Measurements from ENCODE around the gene NPRL2. TPM values are rescaled to one million over a fixed set of nuclear protein-coding genes. Genes with fewer than 3 reads are reported as not detected.

NPRL2 gene
- total and polyA plus RNA-seq, 2 of the 13 experiments (the other 11 are each of a cell fraction or from before 2014, with no cell fraction given), result 30.6 to 51.4 TPM

DNA sequence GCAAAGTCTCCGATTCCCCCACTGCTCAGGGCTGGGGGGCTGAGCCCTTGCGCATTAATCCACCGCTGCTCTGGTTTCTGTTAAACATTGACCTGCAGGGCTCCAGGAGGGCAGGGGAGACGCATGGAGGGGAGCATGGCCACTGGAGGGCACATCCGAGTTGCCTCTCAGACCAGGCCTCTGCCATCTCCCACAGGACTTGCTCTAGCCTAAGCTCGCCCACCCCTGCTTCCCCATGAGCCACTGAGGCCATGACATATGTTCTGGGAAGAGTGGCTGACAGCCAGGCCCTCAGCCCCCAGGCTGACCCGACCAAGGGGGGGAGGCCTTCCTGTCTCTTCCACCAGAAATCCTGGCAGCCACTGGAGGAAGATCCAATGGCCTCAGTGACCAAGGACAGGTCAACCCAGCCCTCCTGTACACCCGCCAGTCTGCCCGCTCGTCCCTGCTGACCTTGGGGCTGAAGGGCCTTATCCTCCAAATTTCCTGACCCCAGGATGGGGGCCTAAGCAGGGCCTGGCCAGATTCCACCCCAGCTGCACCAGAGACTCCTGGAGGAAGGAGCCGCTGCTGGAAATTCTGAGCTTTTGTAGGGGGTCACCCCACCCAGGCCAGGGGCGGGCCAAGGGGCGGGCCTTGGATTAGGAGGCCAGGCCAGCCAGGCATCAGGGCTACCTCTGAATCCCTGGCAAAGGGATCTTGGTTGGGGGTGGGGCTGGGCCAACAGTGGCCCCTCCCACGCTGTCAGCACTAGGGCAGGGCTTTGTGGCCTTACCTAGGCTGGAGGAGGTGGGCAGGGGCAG, 47.4 kb downstream of the NPRL2 start, which contains the start of gene HYAL1 (continued):
- TF ChIP-seq ZNF460 (CRISPR knock-in tag; IDR thresholded peaks at IDR 0.05; ENCODE audit: borderline replicate concordance) (peak; percentile 71; the same call in 1 of the 2 replicates), IKZF4 (CRISPR knock-in tag; IDR thresholded peaks at IDR 0.05; ENCODE audit: borderline replicate concordance, low read depth, not compliant biosample characterization) (peak; percentile 51), GABPB1 (CRISPR knock-in tag; IDR thresholded peaks at IDR 0.05) (peak; percentile 56; the same call in 1 of the 2 replicates), ZNF598 (CRISPR knock-in tag; IDR thresholded peaks at IDR 0.05; ENCODE audit: borderline replicate concordance) (peak; percentile 78; the same call in 1 of the 2 replicates), ZNF7 (CRISPR knock-in tag; IDR thresholded peaks at IDR 0.05) (no peak), ZFP62 (CRISPR knock-in tag; IDR thresholded peaks at IDR 0.05) (no peak), SKI (IDR thresholded peaks at IDR 0.05; ENCODE audit: partially characterized antibody) (peak; percentile 13), ZNF510 (CRISPR knock-in tag; IDR thresholded peaks at IDR 0.05; ENCODE audit: low read depth) (peak; percentile 20; the same call in 1 of the 2 replicates), ATRX (CRISPR knock-in tag; IDR thresholded peaks at IDR 0.05; ENCODE audit: borderline replicate concordance) (no peak), ZNF317 (CRISPR knock-in tag; IDR thresholded peaks at IDR 0.05) (peak; percentile 66; the same call in 1 of the 2 replicates), ZNF335 (CRISPR knock-in tag; IDR thresholded peaks at IDR 0.05) (peak; percentile 72)
- TF ChIP-seq, protein P1, sequence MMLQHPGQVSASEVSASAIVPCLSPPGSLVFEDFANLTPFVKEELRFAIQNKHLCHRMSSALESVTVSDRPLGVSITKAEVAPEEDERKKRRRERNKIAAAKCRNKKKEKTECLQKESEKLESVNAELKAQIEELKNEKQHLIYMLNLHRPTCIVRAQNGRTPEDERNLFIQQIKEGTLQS (CRISPR knock-in tag; IDR thresholded peaks at IDR 0.05), result no peak
- TF ChIP-seq, protein P2, sequence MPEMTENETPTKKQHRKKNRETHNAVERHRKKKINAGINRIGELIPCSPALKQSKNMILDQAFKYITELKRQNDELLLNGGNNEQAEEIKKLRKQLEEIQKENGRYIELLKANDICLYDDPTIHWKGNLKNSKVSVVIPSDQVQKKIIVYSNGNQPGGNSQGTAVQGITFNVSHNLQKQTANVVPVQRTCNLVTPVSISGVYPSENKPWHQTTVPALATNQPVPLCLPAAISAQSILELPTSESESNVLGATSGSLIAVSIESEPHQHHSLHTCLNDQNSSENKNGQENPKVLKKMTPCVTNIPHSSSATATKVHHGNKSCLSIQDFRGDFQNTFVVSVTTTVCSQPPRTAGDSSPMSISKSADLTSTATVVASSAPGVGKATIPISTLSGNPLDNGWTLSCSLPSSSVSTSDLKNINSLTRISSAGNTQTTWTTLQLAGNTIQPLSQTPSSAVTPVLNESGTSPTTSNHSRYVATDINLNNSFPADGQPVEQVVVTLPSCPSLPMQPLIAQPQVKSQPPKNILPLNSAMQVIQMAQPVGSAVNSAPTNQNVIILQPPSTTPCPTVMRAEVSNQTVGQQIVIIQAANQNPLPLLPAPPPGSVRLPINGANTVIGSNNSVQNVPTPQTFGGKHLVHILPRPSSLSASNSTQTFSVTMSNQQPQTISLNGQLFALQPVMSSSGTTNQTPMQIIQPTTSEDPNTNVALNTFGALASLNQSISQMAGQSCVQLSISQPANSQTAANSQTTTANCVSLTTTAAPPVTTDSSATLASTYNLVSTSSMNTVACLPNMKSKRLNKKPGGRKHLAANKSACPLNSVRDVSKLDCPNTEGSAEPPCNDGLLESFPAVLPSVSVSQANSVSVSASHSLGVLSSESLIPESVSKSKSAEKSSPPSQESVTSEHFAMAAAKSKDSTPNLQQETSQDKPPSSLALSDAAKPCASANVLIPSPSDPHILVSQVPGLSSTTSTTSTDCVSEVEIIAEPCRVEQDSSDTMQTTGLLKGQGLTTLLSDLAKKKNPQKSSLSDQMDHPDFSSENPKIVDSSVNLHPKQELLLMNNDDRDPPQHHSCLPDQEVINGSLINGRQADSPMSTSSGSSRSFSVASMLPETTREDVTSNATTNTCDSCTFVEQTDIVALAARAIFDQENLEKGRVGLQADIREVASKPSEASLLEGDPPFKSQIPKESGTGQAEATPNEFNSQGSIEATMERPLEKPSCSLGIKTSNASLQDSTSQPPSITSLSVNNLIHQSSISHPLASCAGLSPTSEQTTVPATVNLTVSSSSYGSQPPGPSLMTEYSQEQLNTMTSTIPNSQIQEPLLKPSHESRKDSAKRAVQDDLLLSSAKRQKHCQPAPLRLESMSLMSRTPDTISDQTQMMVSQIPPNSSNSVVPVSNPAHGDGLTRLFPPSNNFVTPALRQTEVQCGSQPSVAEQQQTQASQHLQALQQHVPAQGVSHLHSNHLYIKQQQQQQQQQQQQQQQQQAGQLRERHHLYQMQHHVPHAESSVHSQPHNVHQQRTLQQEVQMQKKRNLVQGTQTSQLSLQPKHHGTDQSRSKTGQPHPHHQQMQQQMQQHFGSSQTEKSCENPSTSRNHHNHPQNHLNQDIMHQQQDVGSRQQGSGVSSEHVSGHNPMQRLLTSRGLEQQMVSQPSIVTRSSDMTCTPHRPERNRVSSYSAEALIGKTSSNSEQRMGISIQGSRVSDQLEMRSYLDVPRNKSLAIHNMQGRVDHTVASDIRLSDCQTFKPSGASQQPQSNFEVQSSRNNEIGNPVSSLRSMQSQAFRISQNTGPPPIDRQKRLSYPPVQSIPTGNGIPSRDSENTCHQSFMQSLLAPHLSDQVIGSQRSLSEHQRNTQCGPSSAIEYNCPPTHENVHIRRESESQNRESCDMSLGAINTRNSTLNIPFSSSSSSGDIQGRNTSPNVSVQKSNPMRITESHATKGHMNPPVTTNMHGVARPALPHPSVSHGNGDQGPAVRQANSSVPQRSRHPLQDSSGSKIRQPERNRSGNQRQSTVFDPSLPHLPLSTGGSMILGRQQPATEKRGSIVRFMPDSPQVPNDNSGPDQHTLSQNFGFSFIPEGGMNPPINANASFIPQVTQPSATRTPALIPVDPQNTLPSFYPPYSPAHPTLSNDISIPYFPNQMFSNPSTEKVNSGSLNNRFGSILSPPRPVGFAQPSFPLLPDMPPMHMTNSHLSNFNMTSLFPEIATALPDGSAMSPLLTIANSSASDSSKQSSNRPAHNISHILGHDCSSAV (CRISPR knock-in tag; IDR thresholded peaks at IDR 0.05; ENCODE audit: borderline replicate concordance), result no peak
- TF ChIP-seq, protein P3, sequence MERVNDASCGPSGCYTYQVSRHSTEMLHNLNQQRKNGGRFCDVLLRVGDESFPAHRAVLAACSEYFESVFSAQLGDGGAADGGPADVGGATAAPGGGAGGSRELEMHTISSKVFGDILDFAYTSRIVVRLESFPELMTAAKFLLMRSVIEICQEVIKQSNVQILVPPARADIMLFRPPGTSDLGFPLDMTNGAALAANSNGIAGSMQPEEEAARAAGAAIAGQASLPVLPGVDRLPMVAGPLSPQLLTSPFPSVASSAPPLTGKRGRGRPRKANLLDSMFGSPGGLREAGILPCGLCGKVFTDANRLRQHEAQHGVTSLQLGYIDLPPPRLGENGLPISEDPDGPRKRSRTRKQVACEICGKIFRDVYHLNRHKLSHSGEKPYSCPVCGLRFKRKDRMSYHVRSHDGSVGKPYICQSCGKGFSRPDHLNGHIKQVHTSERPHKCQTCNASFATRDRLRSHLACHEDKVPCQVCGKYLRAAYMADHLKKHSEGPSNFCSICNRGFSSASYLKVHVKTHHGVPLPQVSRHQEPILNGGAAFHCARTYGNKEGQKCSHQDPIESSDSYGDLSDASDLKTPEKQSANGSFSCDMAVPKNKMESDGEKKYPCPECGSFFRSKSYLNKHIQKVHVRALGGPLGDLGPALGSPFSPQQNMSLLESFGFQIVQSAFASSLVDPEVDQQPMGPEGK (CRISPR knock-in tag; IDR thresholded peaks at IDR 0.05), result peak; percentile 97
- TF ChIP-seq, protein P4, sequence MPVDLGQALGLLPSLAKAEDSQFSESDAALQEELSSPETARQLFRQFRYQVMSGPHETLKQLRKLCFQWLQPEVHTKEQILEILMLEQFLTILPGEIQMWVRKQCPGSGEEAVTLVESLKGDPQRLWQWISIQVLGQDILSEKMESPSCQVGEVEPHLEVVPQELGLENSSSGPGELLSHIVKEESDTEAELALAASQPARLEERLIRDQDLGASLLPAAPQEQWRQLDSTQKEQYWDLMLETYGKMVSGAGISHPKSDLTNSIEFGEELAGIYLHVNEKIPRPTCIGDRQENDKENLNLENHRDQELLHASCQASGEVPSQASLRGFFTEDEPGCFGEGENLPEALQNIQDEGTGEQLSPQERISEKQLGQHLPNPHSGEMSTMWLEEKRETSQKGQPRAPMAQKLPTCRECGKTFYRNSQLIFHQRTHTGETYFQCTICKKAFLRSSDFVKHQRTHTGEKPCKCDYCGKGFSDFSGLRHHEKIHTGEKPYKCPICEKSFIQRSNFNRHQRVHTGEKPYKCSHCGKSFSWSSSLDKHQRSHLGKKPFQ (CRISPR knock-in tag; IDR thresholded peaks at IDR 0.05; ENCODE audit: insufficient replicate concordance), result no peak

All from HepG2 (cell line).